ENCODE measurements around the gene NEMP1. TPM values are rescaled to one million over a fixed set of nuclear protein-coding genes. Genes with fewer than 3 reads are reported as not detected.
"Not testable (repeated sequence)": the region's sequence is repeated elsewhere in the genome, so short reads cannot be mapped to it uniquely, and the experiment has no call there.

Gene NEMP1
- total and polyA plus RNA-seq, 2 of the 13 experiments (the other 11 are each of a cell fraction or from before 2014, with no cell fraction given): 11.4 to 12.9 TPM

- TF ChIP-seq, protein P1, sequence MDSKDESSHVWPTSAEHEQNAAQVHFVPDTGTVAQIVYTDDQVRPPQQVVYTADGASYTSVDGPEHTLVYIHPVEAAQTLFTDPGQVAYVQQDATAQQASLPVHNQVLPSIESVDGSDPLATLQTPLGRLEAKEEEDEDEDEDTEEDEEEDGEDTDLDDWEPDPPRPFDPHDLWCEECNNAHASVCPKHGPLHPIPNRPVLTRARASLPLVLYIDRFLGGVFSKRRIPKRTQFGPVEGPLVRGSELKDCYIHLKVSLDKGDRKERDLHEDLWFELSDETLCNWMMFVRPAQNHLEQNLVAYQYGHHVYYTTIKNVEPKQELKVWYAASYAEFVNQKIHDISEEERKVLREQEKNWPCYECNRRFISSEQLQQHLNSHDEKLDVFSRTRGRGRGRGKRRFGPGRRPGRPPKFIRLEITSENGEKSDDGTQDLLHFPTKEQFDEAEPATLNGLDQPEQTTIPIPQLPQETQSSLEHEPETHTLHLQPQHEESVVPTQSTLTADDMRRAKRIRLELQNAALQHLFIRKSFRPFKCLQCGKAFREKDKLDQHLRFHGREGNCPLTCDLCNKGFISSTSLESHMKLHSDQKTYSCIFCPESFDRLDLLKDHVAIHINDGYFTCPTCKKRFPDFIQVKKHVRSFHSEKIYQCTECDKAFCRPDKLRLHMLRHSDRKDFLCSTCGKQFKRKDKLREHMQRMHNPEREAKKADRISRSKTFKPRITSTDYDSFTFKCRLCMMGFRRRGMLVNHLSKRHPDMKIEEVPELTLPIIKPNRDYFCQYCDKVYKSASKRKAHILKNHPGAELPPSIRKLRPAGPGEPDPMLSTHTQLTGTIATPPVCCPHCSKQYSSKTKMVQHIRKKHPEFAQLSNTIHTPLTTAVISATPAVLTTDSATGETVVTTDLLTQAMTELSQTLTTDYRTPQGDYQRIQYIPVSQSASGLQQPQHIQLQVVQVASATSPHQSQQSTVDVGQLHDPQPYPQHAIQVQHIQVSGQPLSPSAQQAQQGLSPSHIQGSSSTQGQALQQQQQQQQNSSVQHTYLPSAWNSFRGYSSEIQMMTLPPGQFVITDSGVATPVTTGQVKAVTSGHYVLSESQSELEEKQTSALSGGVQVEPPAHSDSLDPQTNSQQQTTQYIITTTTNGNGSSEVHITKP (CRISPR knock-in tag; IDR thresholded peaks at IDR 0.05; ENCODE audit: low read depth): no peak
- TF ChIP-seq HNRNPL (IDR thresholded peaks at IDR 0.05; ENCODE audit: low read depth, low read length) (no peak), GFI1 (CRISPR knock-in tag; IDR thresholded peaks at IDR 0.05; ENCODE audit: borderline replicate concordance) (no peak), GMEB2 (CRISPR knock-in tag; IDR thresholded peaks at IDR 0.05; ENCODE audit: low read depth) (no peak), HOXA9 (CRISPR knock-in tag; IDR thresholded peaks at IDR 0.05; ENCODE audit: borderline replicate concordance) (no peak), ZNF615 (CRISPR knock-in tag; IDR thresholded peaks at IDR 0.05; ENCODE audit: borderline replicate concordance) (no peak)
Observed at GRCh38 chr12:57055824-57056223, 22.8 kb downstream of the NEMP1 start (continued).

GRCh38 chr12:57053901-57054300 lies 24.7 kb downstream of the NEMP1 start:
- H2AFZ ChIP-seq (ENCODE audit: low read length); CTCF ChIA-PET (ENCODE audit: low intra/inter-chr PET ratio, low total read pairs); H3K27me3 ChIP-seq (ENCODE audit: control insufficient read depth in 1 of 2, insufficient read depth in 2 of 2, low read length in 2 of 2); H3K9ac ChIP-seq (ENCODE audit: insufficient read depth, low read depth, low read length); ATAC-seq; DNase-seq (ENCODE audit: low spot score); BruUV-seq (replicated peaks); H4K20me1 ChIP-seq (ENCODE audit: insufficient read depth, low read length); POLR2A ChIA-PET; H3K4me3 ChIP-seq (replicated peaks in 1 of 3; ENCODE audit: insufficient read depth in 1 of 3, low read depth in 2 of 3, low read length in 3 of 3); H3K9me3 ChIP-seq (ENCODE audit: low read length); H3K79me2 ChIP-seq (ENCODE audit: insufficient read depth, low read length); H3K27ac ChIP-seq (ENCODE audit: extremely low read length, insufficient read depth, low read length); H3K4me2 ChIP-seq (ENCODE audit: low read depth, low read length); intact Hi-C loops (cut with micrococcal nuclease; ENCODE audit: unreplicated experiment); FAIRE-seq: not testable (repeated sequence)
- Histone ChIP-seq H3K36me3 (replicated peaks in 1 of 2; ENCODE audit: control insufficient read depth in 1 of 2, insufficient read depth in 2 of 2, low read length in 2 of 2) (peaks cover 1 to 13% of the 10 kb centered on the region in 2 experiments; a peak in 4 of 5 replicates), H3K4me1 (ENCODE audit: insufficient read depth, low read length) (peaks cover 27% of the 10 kb centered on the region)
- 94% methylated on average over 4 of the region's 4 CpGs for WGBS (ENCODE audit: low lambda C conversion rate)
- in situ Hi-C loops (cut with HindIII; ENCODE audit: extremely low pct_ligation_motif_present, low pct_unique_long_range_greater_than_20kb): loop anchor here (5.0 kb wide), 1 partner anchor 47 kb away; the partner anchor contains the start of gene ZBTB39

GRCh38 chr12:57053146-57053545 lies 25.4 kb downstream of the NEMP1 start:
- H4K20me1 ChIP-seq (ENCODE audit: insufficient read depth, low read length); DNase-seq (ENCODE audit: low spot score); H3K4me3 ChIP-seq (replicated peaks in 1 of 3; ENCODE audit: insufficient read depth in 1 of 3, low read depth in 2 of 3, low read length in 3 of 3); BruUV-seq (replicated peaks); H2AFZ ChIP-seq (ENCODE audit: low read length); H3K79me2 ChIP-seq (ENCODE audit: insufficient read depth, low read length); H3K4me2 ChIP-seq (ENCODE audit: low read depth, low read length); H3K27ac ChIP-seq (ENCODE audit: extremely low read length, insufficient read depth, low read length); H3K27me3 ChIP-seq (ENCODE audit: control insufficient read depth in 1 of 2, insufficient read depth in 2 of 2, low read length in 2 of 2); FAIRE-seq; H3K9ac ChIP-seq (ENCODE audit: insufficient read depth, low read depth, low read length); intact Hi-C loops (cut with micrococcal nuclease; ENCODE audit: unreplicated experiment); POLR2A ChIA-PET; ATAC-seq; CTCF ChIA-PET (ENCODE audit: low intra/inter-chr PET ratio, low total read pairs); H3K9me3 ChIP-seq (ENCODE audit: low read length): not testable (repeated sequence)
- in situ Hi-C loops (cut with HindIII; ENCODE audit: extremely low pct_ligation_motif_present, low pct_unique_long_range_greater_than_20kb): loop anchor here (5.0 kb wide), 1 partner anchor 46 kb away; the partner anchor contains the start of gene ZBTB39
- Histone ChIP-seq H3K36me3 (replicated peaks in 1 of 2; ENCODE audit: control insufficient read depth in 1 of 2, insufficient read depth in 2 of 2, low read length in 2 of 2) (peaks cover 0 to 11% of the 10 kb centered on the region in 2 experiments; a peak in 3 of 5 replicates), H3K4me1 (ENCODE audit: insufficient read depth, low read length) (peaks cover 34% of the 10 kb centered on the region)
- 99% methylated on average over 4 of the region's 4 CpGs for WGBS (ENCODE audit: low lambda C conversion rate)

Data from HepG2 (cell line).